SK-N-SH (cell line): ENCODE measurements around the gene FRMD5. TPM values are rescaled to one million over a fixed set of nuclear protein-coding genes. Genes with fewer than 3 reads are reported as not detected.

Experiments
- CTCF ChIA-PET: fragments of 300-600, 350-600 bp; formaldehyde crosslinking; extraction: SDS; loops from one replicate; lab custom pipeline; 2021; lab: Yijun Ruan, JAX
- POLR2A ChIA-PET: fragments of 350-600 bp; sonication (Branson Sonifier 250); formaldehyde crosslinking; extraction: SDS; loops from one replicate; lab custom pipeline; 2020; ENCODE audit warnings: antibody characterized with exemption, inconsistent platforms; lab: Yijun Ruan, JAX
- DNase-seq: peaks from one replicate; pipeline ENCODE4 v3.0.0; 2012
- H2AFZ ChIP-seq: fragments of 200-600 bp; sonication (generic); 2 replicates; pipeline ENCODE4 v1.8.1; 2016; ENCODE audit warnings: antibody characterized with exemption, mild to moderate bottlenecking, low read depth
- H3F3A ChIP-seq: fragments of 200-600 bp; sonication (generic); replicated peaks from 2 replicates; pipeline ENCODE3; 2016; ENCODE audit warnings: antibody characterized with exemption, mild to moderate bottlenecking; ENCODE audit not compliant: insufficient read depth
- H3K27ac ChIP-seq, 2 experiments: fragments of 200-500 bp in 1 of 2; fragments of 200-600 bp in 1 of 2; sonication (Bioruptor generic) in 1 of 2; sonication (generic), shearing (Covaris generic) in 1 of 2; 2 replicates each; pipeline versions ENCODE4 v1.5.1 to v1.6.1; 2014 to 2016; ENCODE audit warnings: low read depth in 2 of 2, inconsistent platforms in 1 of 2, low read length in 1 of 2, mild to moderate bottlenecking in 1 of 2, mixed read lengths in 1 of 2
- H3K27me3 ChIP-seq: fragments of 200-600 bp; sonication (generic), shearing (Covaris generic); 2 replicates; pipeline ENCODE4 v1.6.1; 2016; ENCODE audit warnings: mixed run types; ENCODE audit not compliant: insufficient read depth
- H3K36me3 ChIP-seq, 2 experiments: fragments of 200-500 bp in 1 of 2; fragments of 200-600 bp in 1 of 2; sonication (Bioruptor generic) in 1 of 2; sonication (generic) in 1 of 2; replicated peaks in 1 of 2; 2 replicates each; pipeline versions ENCODE3 to v1.5.1; 2014 to 2016; ENCODE audit warnings: low read length in 1 of 2, mild to moderate bottlenecking in 1 of 2; ENCODE audit not compliant: insufficient read depth in 2 of 2, control insufficient read depth in 1 of 2
- H3K4me1 ChIP-seq, 2 experiments: fragments of 200-500 bp in 1 of 2; fragments of 200-600 bp in 1 of 2; sonication (Bioruptor generic) in 1 of 2; sonication (generic), shearing (Covaris generic) in 1 of 2; 2 replicates each; pipeline versions ENCODE4 v1.5.1 to v1.6.1; 2014 to 2016; ENCODE audit warnings: low read depth in 1 of 2, low read length in 1 of 2, mixed run types in 1 of 2; ENCODE audit not compliant: insufficient read depth in 2 of 2, control insufficient read depth in 1 of 2
- H3K4me2 ChIP-seq: fragments of 200-600 bp; sonication (generic), shearing (Covaris generic); 2 replicates; pipeline ENCODE4 v1.6.1; 2017; ENCODE audit warnings: mixed run types
- H3K4me3 ChIP-seq, 2 experiments: fragments of 200-500 bp in 1 of 2; fragments of 200-600 bp in 1 of 2; sonication (Bioruptor generic) in 1 of 2; sonication (generic), shearing (Covaris generic) in 1 of 2; 2 replicates each; pipeline versions ENCODE4 v1.5.1 to v1.8.1; 2014 to 2016; ENCODE audit warnings: low read depth in 2 of 2, inconsistent platforms in 1 of 2, low read length in 1 of 2, mild to moderate bottlenecking in 1 of 2, mixed read lengths in 1 of 2, moderate library complexity in 1 of 2
- H3K79me2 ChIP-seq: fragments of 200-600 bp; sonication (generic); 2 replicates; pipeline ENCODE4 v1.8.1; 2017; ENCODE audit warnings: mild to moderate bottlenecking; ENCODE audit not compliant: insufficient read depth
- H3K9ac ChIP-seq: fragments of 200-600 bp; sonication (generic); 2 replicates; pipeline ENCODE4 v1.6.1; 2017; ENCODE audit warnings: mixed run types
- H3K9me2 ChIP-seq: fragments of 200-600 bp; sonication (generic); 2 replicates; pipeline ENCODE4 v1.6.1; 2017; ENCODE audit warnings: mixed run types
- H3K9me3 ChIP-seq: fragments of 200-600 bp; sonication (generic); 2 replicates; pipeline ENCODE4 v1.6.1; 2017; ENCODE audit warnings: mixed run types, mild to moderate bottlenecking, moderate library complexity
- H4K20me1 ChIP-seq: fragments of 200-600 bp; sonication (generic); 2 replicates; pipeline ENCODE4 v1.6.1; 2017; ENCODE audit warnings: mild to moderate bottlenecking, mixed run types; ENCODE audit not compliant: insufficient read depth
- CHD2 ChIP-seq: fragments of 150-350 bp; IDR thresholded peaks from 2 replicates; pipeline ENCODE4 v1.6.1; 2018; ENCODE audit warnings: low read length; ENCODE audit not compliant: partially characterized antibody
- CTCF ChIP-seq: fragments of 200-600 bp; sonication (generic); IDR thresholded peaks from 2 replicates; pipeline ENCODE4 v1.6.1; 2017; ENCODE audit warnings: antibody characterized with exemption, mild to moderate bottlenecking, moderate library complexity
- EP300 ChIP-seq, 2 experiments: IDR thresholded peaks; 2 replicates each; pipeline versions ENCODE4 v1.4.0 to v1.6.1; 2012; ENCODE audit warnings: borderline replicate concordance in 1 of 2, low read depth in 1 of 2, low read length in 1 of 2
- EZH2phosphoT487 ChIP-seq: fragments of 200-600 bp; sonication (generic); IDR thresholded peaks from 2 replicates; pipeline ENCODE4 v1.6.1; 2017; ENCODE audit warnings: low read depth, mixed run types, mild to moderate bottlenecking, antibody characterized with exemption, moderate library complexity, borderline replicate concordance
- FOSL2 ChIP-seq: IDR thresholded peaks from 2 replicates; pipeline ENCODE4 v1.4.0; 2012; ENCODE audit warnings: low read depth, mild to moderate bottlenecking, moderate library complexity, borderline replicate concordance
- FOXJ3 ChIP-seq: sonication (generic); formaldehyde crosslinking; IDR thresholded peaks from 2 replicates; pipeline ENCODE4 v1.5.1; 2020; ENCODE audit warnings: mild to moderate bottlenecking, missing genetic modification reagents
- FOXM1 ChIP-seq: IDR thresholded peaks from 2 replicates; pipeline ENCODE4 v1.4.0; 2012; ENCODE audit warnings: low read depth, mild to moderate bottlenecking
- GATA2 ChIP-seq: sonication (generic); formaldehyde crosslinking; IDR thresholded peaks from 2 replicates; pipeline ENCODE4 v1.5.0; 2020; ENCODE audit warnings: mild to moderate bottlenecking, missing genetic modification reagents
- JUND ChIP-seq: IDR thresholded peaks from 2 replicates; pipeline ENCODE4 v1.4.0; 2012
- MAX ChIP-seq: IDR thresholded peaks from 2 replicates; pipeline ENCODE4 v1.4.0; 2012; ENCODE audit warnings: low read depth
- MEF2A ChIP-seq: IDR thresholded peaks from 2 replicates; pipeline ENCODE4 v1.4.0; 2012; ENCODE audit warnings: low read depth, borderline replicate concordance
- MXI1 ChIP-seq: IDR thresholded peaks from 2 replicates; pipeline ENCODE4 v1.6.1; 2012; ENCODE audit warnings: mild to moderate bottlenecking, low read depth, low read length, improper control_type of control experiment
- NFIC ChIP-seq: IDR thresholded peaks from 2 replicates; pipeline ENCODE4 v1.4.0; 2012; ENCODE audit warnings: borderline replicate concordance
- NRF1 ChIP-seq: IDR thresholded peaks from 2 replicates; pipeline ENCODE4 v1.6.1; 2012; ENCODE audit warnings: low read depth, mild to moderate bottlenecking, low read length
- PBX3 ChIP-seq: IDR thresholded peaks from 2 replicates; pipeline ENCODE4; 2012
- POLR2AphosphoS5 ChIP-seq: IDR thresholded peaks from 2 replicates; pipeline ENCODE4 v1.6.1; 2012; ENCODE audit warnings: low read depth, low read length
- RFX5 ChIP-seq: IDR thresholded peaks from 2 replicates; pipeline ENCODE4 v1.6.1; 2012; ENCODE audit warnings: mild to moderate bottlenecking, improper control_type of control experiment, low read length
- RXRA ChIP-seq: IDR thresholded peaks from 2 replicates; pipeline ENCODE4 v1.4.0; 2012; ENCODE audit warnings: low read depth, mild to moderate bottlenecking, borderline replicate concordance
- SIN3A ChIP-seq: IDR thresholded peaks from 2 replicates; pipeline ENCODE4 v1.6.1; 2012; ENCODE audit warnings: low read depth, mild to moderate bottlenecking, low read length, moderate library complexity, borderline replicate concordance
- SMC3 ChIP-seq: IDR thresholded peaks from 2 replicates; pipeline ENCODE4 v1.6.1; 2012; ENCODE audit warnings: low read depth, low read length, improper control_type of control experiment
- TCF12 ChIP-seq: IDR thresholded peaks from 2 replicates; pipeline ENCODE4 v1.4.0; 2012
- TEAD4 ChIP-seq: IDR thresholded peaks from 2 replicates; pipeline ENCODE4 v1.4.0; 2012; ENCODE audit warnings: mild to moderate bottlenecking, borderline replicate concordance; ENCODE audit not compliant: insufficient read depth
- YY1 ChIP-seq: IDR thresholded peaks from 2 replicates; pipeline ENCODE4 v1.4.0; 2012; ENCODE audit warnings: low read depth, mild to moderate bottlenecking
- ZBTB33 ChIP-seq: IDR thresholded peaks from 2 replicates; pipeline ENCODE4 v1.4.0; 2012; ENCODE audit warnings: low read depth, borderline replicate concordance
- WGBS: methylation state at CpG from one replicate; pipeline ENCODE4 v1.1.6; 2017; ENCODE audit warnings: low lambda C conversion rate; 5-methylcytosine and 5-hydroxymethylcytosine counted together
- polyA plus RNA-seq, 3 experiments: library from polyadenylated mRNA; depleted of rRNA; stranded (reverse); fragments of >200 nt; gene quantifications; 2 replicates each; pipeline ENCODE4 v1.2.3, GENCODE V29; 2012

Gene FRMD5
- polyA plus RNA-seq, 1 of the 3 experiments (the other 2 are of a cell fraction), result 24.8 TPM

- TF ChIP-seq MXI1, result no peak
These were observed 92.3 kb downstream of the FRMD5 start (continued) for GRCh38 chr15:44102675-44103254.

GRCh38 chr15:44101944-44102343 lies 93.1 kb downstream of the FRMD5 start:
- Histone ChIP-seq H3F3A (peaks cover 31% of the 10 kb centered on the region), H4K20me1 (no peaks in the 10 kb centered on the region), H3K27me3 (no peaks in the 10 kb centered on the region), H3K9me3 (no peaks in the 10 kb centered on the region), H3K36me3 (no peaks in the 10 kb centered on the region), H3K4me1 (peaks cover 0 to 21% of the 10 kb centered on the region in 2 experiments; a peak in 3 of 4 replicates), H3K27ac (peak overlapping the region; percentile 86 to 97), H2AFZ (no peak overlapping the region), H3K79me2 (peaks cover 65% of the 10 kb centered on the region), H3K4me2 (peak overlapping the region; percentile 54), H3K9me2 (no peaks in the 10 kb centered on the region), H3K4me3 (no peak overlapping the region; a peak in 1 of 4 replicates), H3K9ac (peak overlapping the region; percentile 59; the same call in 1 of the 2 replicates)
- 20% methylated on average over 1 of the region's 1 CpG for WGBS
- no peak for DNase-seq
- POLR2A ChIA-PET, result no interaction called here
- CTCF ChIA-PET, result no interaction called here
- TF ChIP-seq SMC3, result no peak
- TF ChIP-seq CTCF, result no peak
- TF ChIP-seq TCF12, result peak; percentile 99
- TF ChIP-seq FOSL2, result peak; percentile 74
- peak; percentile 87 for TF ChIP-seq RXRA
- TF ChIP-seq TEAD4, result peak; percentile 95
- no peak for TF ChIP-seq NRF1
- peak; percentile 19; the same call in 1 of the 2 replicates for TF ChIP-seq FOXM1
- TF ChIP-seq FOXJ3 (CRISPR knock-in tag), result no peak
- TF ChIP-seq PBX3, result peak; percentile 88
- TF ChIP-seq NFIC, result peak; percentile 96
- TF ChIP-seq GATA2 (CRISPR knock-in tag), result no peak
- TF ChIP-seq YY1, result 0 out of 2 replicates have a peak, but pooled peaks have one; percentile 7
- peak; percentile 79 for TF ChIP-seq JUND
- 0 out of 2 replicates have a peak, but pooled peaks have one; percentile 24 for TF ChIP-seq MAX
- peak; percentile 72; the same call in 1 of the 2 replicates for TF ChIP-seq SIN3A
- TF ChIP-seq MEF2A, result peak; percentile 52; the same call in 1 of the 2 replicates
- TF ChIP-seq POLR2AphosphoS5, result peak; percentile 81
- peak; percentile 73 for TF ChIP-seq ZBTB33
- no peak for TF ChIP-seq RFX5
- no peak for TF ChIP-seq CHD2
- no peak for TF ChIP-seq MXI1
- TF ChIP-seq EP300 (IDR thresholded peaks at IDR 0.05; ENCODE audit: borderline replicate concordance in 1 of 2, low read depth in 1 of 2, low read length in 1 of 2), result peak in 1 of 2 experiments; percentile 97; a peak in 2 of 4 replicates
- TF ChIP-seq EZH2phosphoT487, result no peak
